Prostate gland (tissue), 2 donors: ENCODE data around the gene EED. TPM values are rescaled to one million over a fixed set of nuclear protein-coding genes. Genes with fewer than 3 reads are reported as not detected.

Source experiments
- DNase-seq: peaks from one replicate; pipeline ENCODE4 v3.0.0-alpha.2; 2019; ENCODE audit warnings: low spot score
- H3K27ac ChIP-seq, 2 donors: fragments of 200-600 bp; sonication (generic); 2 replicates each; pipeline ENCODE4 v1.5.1; 2017 to 2019
- H3K27me3 ChIP-seq: fragments of 200-600 bp; sonication (generic); replicated peaks from 2 replicates; pipeline ENCODE4 v1.5.1; 2019; ENCODE audit not compliant: insufficient read depth
- H3K36me3 ChIP-seq, 2 donors: fragments of 200-600 bp; sonication (generic); 1 replicate in 1 of 2; 2 replicates in 1 of 2; pipeline versions ENCODE4 v1.5.1 to v1.8.1; 2017 to 2019
- H3K4me1 ChIP-seq: fragments of 200-600 bp; sonication (generic); replicated peaks from 2 replicates; pipeline ENCODE4 v1.5.1; 2019
- H3K4me3 ChIP-seq, 2 donors: fragments of 200-600 bp; sonication (generic); 2 replicates each; pipeline ENCODE4 v1.5.1; 2017 to 2019
- H3K9me3 ChIP-seq: fragments of 200-600 bp; sonication (generic); 2 replicates; pipeline ENCODE4 v1.5.1; 2017
- CTCF ChIP-seq, 4 experiments: fragments of 200-600 bp in 2 of 4; fragments of 450-650 bp in 2 of 4; sonication (generic) in 2 of 4; IDR thresholded peaks; 1 replicate in 3 of 4; 2 replicates in 1 of 4; pipeline ENCODE4 v1.5.1; 2016 to 2019; ENCODE audit warnings: antibody characterized with exemption in 4 of 4, mild to moderate bottlenecking in 2 of 4, moderate library complexity in 2 of 4
- POLR2A ChIP-seq: fragments of 450-650 bp; IDR thresholded peaks from one replicate; pipeline ENCODE4 v1.6.1; 2016; ENCODE audit warnings: antibody characterized with exemption, mild to moderate bottlenecking
- POLR2AphosphoS5 ChIP-seq: sonication (generic); formaldehyde crosslinking; IDR thresholded peaks from one replicate; pipeline ENCODE4 v1.6.1; 2017; ENCODE audit warnings: antibody characterized with exemption
- WGBS: methylation state at CpG from one replicate; pipeline ENCODE4 v1.1.5; 2018; 5-methylcytosine and 5-hydroxymethylcytosine counted together
- intact Hi-C: fragments of 100-400 bp; cut with DNase I; formaldehyde crosslinking; loops from one replicate; pipeline ENCODE4 v1.14.2; 2022
- total RNA-seq, 2 donors: library from RNA; depleted of rRNA; stranded (reverse); fragments of >200 nt; gene quantifications; one replicate each; pipeline ENCODE4 v1.1.0, GENCODE V29; 2016

The EED gene
- total RNA-seq, 2 donors from 2014 or later, result 18.1 to 20.9 TPM

- no peak overlapping the region for H3K4me3 ChIP-seq
- 96% methylated on average over 6 of the region's 6 CpGs for WGBS
- H3K27me3 ChIP-seq, result no peaks in the 10 kb centered on the region
- DNase-seq, result no peak
- TF ChIP-seq POLR2AphosphoS5, result no peak
- no peak for TF ChIP-seq POLR2A
- no peak for TF ChIP-seq CTCF (IDR thresholded peaks at IDR 0.05)
- H3K9me3 ChIP-seq, result no peaks in the 10 kb centered on the region
- H3K4me1 ChIP-seq, result no peaks in the 10 kb centered on the region
- no peak overlapping the region for H3K27ac ChIP-seq
- H3K36me3 ChIP-seq, result no peaks in the 10 kb centered on the region
- intact Hi-C loops, result no loop called here
These were observed 17.8 kb downstream of the EED start for GRCh38 chr11:86262387-86262786.

- H3K36me3 ChIP-seq, result no peaks in the 10 kb centered on the region
- H3K27me3 ChIP-seq, result no peaks in the 10 kb centered on the region
- H3K4me3 ChIP-seq, result no peak overlapping the region
- no peaks in the 10 kb centered on the region for H3K9me3 ChIP-seq
- WGBS, result 93% methylated on average over 2 of the region's 2 CpGs
- no peak for DNase-seq
- no peak overlapping the region for H3K27ac ChIP-seq
- intact Hi-C loops, result no loop called here
- H3K4me1 ChIP-seq, result no peaks in the 10 kb centered on the region
- no peak for TF ChIP-seq POLR2AphosphoS5
- no peak for TF ChIP-seq CTCF (IDR thresholded peaks at IDR 0.05)
- TF ChIP-seq POLR2A, result no peak
These were observed 20.1 kb downstream of the EED start for GRCh38 chr11:86264649-86265048.

- TF ChIP-seq POLR2A (no peak), POLR2AphosphoS5 (no peak), CTCF (IDR thresholded peaks at IDR 0.05) (no peak)
- DNase-seq, result no peak
- H3K4me1 ChIP-seq, result no peaks in the 10 kb centered on the region
- no peak overlapping the region for H3K27ac ChIP-seq
- H3K27me3 ChIP-seq, result no peaks in the 10 kb centered on the region
- intact Hi-C loops, result no loop called here
- no peaks in the 10 kb centered on the region for H3K36me3 ChIP-seq
- H3K9me3 ChIP-seq, result no peaks in the 10 kb centered on the region
- no peak overlapping the region for H3K4me3 ChIP-seq
These were observed 20.6 kb downstream of the EED start for GRCh38 chr11:86265194-86265593.

GRCh38 chr11:86269645-86270044, 25.1 kb downstream of the EED start:
- DNase-seq, result no peak
- TF ChIP-seq POLR2A, result no peak
- TF ChIP-seq POLR2AphosphoS5, result no peak
- no peak for TF ChIP-seq CTCF (IDR thresholded peaks at IDR 0.05)
- intact Hi-C loops, result no loop called here
- H3K9me3 ChIP-seq, result no peaks in the 10 kb centered on the region
- WGBS, result 90% methylated on average over 1 of the region's 1 CpG
- no peaks in the 10 kb centered on the region for H3K4me1 ChIP-seq
- H3K27me3 ChIP-seq, result no peaks in the 10 kb centered on the region
- H3K36me3 ChIP-seq, result no peaks in the 10 kb centered on the region
- no peak overlapping the region for H3K27ac ChIP-seq
- H3K4me3 ChIP-seq, result no peak overlapping the region

- Histone ChIP-seq H3K9me3 (no peaks in the 10 kb centered on the region), H3K4me3 (no peak overlapping the region), H3K27ac (no peak overlapping the region), H3K4me1 (no peaks in the 10 kb centered on the region), H3K36me3 (no peaks in the 10 kb centered on the region), H3K27me3 (no peaks in the 10 kb centered on the region)
- intact Hi-C loops, result no loop called here
- no peak for TF ChIP-seq POLR2AphosphoS5
- no peak for TF ChIP-seq POLR2A
- TF ChIP-seq CTCF (IDR thresholded peaks at IDR 0.05), result no peak
- WGBS, result 86% methylated on average over 6 of the region's 6 CpGs
- no peak for DNase-seq
These were observed 29.9 kb downstream of the EED start for GRCh38 chr11:86274503-86274902.
